Activated CD4-positive, alpha-beta T cell treated with anti-CD3 and anti-CD28 coated beads for 36 hours (primary cell): Measurements from ENCODE around the gene NUDT3. TPM values are rescaled to one million over a fixed set of nuclear protein-coding genes. Genes with fewer than 3 reads are reported as not detected.

Source experiments
- ATAC-seq: fragments of 200-7000 bp; cut with Tn5 transposase; one replicate; pipeline ENCODE4 v1.10.0; 2021; ENCODE audit warnings: mild to moderate bottlenecking, moderate library complexity
- CTCF ChIA-PET: fragments of 350-600 bp; sonication (Branson Sonifier 250); formaldehyde crosslinking; loops from one replicate; lab custom pipeline; 2021; ENCODE audit warnings: antibody characterized with exemption; lab: Charles Lee
- POLR2A ChIA-PET: fragments of 350-600 bp; sonication (Branson Sonifier 250); formaldehyde crosslinking; loops from one replicate; lab custom pipeline; 2021; ENCODE audit warnings: antibody characterized with exemption, inconsistent platforms; lab: Charles Lee
- DNase-seq: peaks from one replicate; pipeline ENCODE4 v3.0.0-alpha.2; 2020
- H3K27ac Mint-ChIP-seq: one replicate; pipeline ENCODE4 v1.8.0; 2021; ENCODE audit warnings: mixed read lengths
- H3K27me3 Mint-ChIP-seq: one replicate; pipeline ENCODE4 v1.8.0; 2021; ENCODE audit warnings: mixed read lengths
- H3K36me3 Mint-ChIP-seq: one replicate; pipeline ENCODE4 v1.8.0; 2021; ENCODE audit warnings: low read depth, mixed read lengths
- H3K4me1 Mint-ChIP-seq: one replicate; pipeline ENCODE4 v1.8.0; 2021; ENCODE audit warnings: mixed read lengths
- H3K4me3 Mint-ChIP-seq: one replicate; pipeline ENCODE4 v1.8.0; 2021; ENCODE audit warnings: mild to moderate bottlenecking, moderate library complexity, mixed read lengths
- H3K9me3 Mint-ChIP-seq: one replicate; pipeline ENCODE4 v1.8.0; 2021; ENCODE audit warnings: low read depth, mixed read lengths
- intact Hi-C, 2 experiments: fragments of 100-400 bp; cut with DNase I in 1 of 2; cut with micrococcal nuclease in 1 of 2; formaldehyde crosslinking; loops; one replicate each; pipeline versions ENCODE4 v1.14.2 to v1.15.1; 2022 to 2024; cut with DNase I, micrococcal nuclease
- total RNA-seq, 2 experiments: library from RNA; stranded (reverse); gene quantifications; one replicate each; pipeline ENCODE4 v1.2.3, GENCODE V29; 2021

NUDT3 gene
- total RNA-seq: 10 to 100 TPM; 13.3 to 13.6 TPM

- H3K36me3 Mint-ChIP-seq: peaks cover 5% of the 10 kb centered on the region
- intact Hi-C loops: loop anchor here (1.0 to 2.0 kb wide), 14 partner anchors 32 to 982 kb away; partner anchors contain the start of genes HMGA1 (in 2 of the 2), SMIM29 (in 2 of the 2), ANKS1A (in 1 of the 2) and BLTP3A (in 1 of the 2)
- peak within 1 kb of the TSS; percentile 95 for H3K27ac Mint-ChIP-seq
- ChIA-PET CTCF (interaction anchor here (0.7 to 1.1 kb wide), 2 partner anchors 22 to 747 kb away, joined by 3 read pairs; no protein-coding TSS in a partner anchor), POLR2A (interaction anchor here (1.1 kb wide), 1 partner anchor 210 kb away, joined by 3 read pairs; no protein-coding TSS in a partner anchor)
- H3K9me3 Mint-ChIP-seq: peaks cover 4% of the 10 kb centered on the region
- no peak within 1 kb of the TSS for H3K4me3 Mint-ChIP-seq
- no peaks in the 10 kb centered on the region for H3K27me3 Mint-ChIP-seq
- peak; percentile 92 for ATAC-seq
- DNase-seq: peak; percentile 96
- H3K4me1 Mint-ChIP-seq: peaks cover 21% of the 10 kb centered on the region
Observed at GRCh38 chr6:34392497-34393190, at the start of gene NUDT3. Gene NUDT3 (minus strand): TSS chr6:34392669. CDS start chr6:34392362, 307 bp downstream.

GRCh38 chr6:34441526-34441925, 49.1 kb upstream of the NUDT3 start:
- ChIA-PET CTCF (no interaction called here), POLR2A (no interaction called here)
- Mint-ChIP-seq H3K4me1 (no peaks in the 10 kb centered on the region), H3K4me3 (no peak overlapping the region), H3K36me3 (no peaks in the 10 kb centered on the region), H3K27ac (no peak overlapping the region), H3K27me3 (no peaks in the 10 kb centered on the region), H3K9me3 (peaks cover 2% of the 10 kb centered on the region)
- DNase-seq (no peak), ATAC-seq (no peak)
- intact Hi-C loops: no loop called here

- ATAC-seq (no peak), DNase-seq (no peak)
- intact Hi-C loops: no loop called here
- Mint-ChIP-seq H3K27ac (no peak overlapping the region), H3K27me3 (no peaks in the 10 kb centered on the region), H3K4me1 (no peaks in the 10 kb centered on the region), H3K36me3 (no peaks in the 10 kb centered on the region), H3K9me3 (peaks cover 2% of the 10 kb centered on the region), H3K4me3 (no peak overlapping the region)
- CTCF ChIA-PET: interaction anchor here (0.9 to 1.4 kb wide), 2 partner anchors 9 to 169 kb away, joined by 3 read pairs; no protein-coding TSS in a partner anchor
- POLR2A ChIA-PET: no interaction called here
Observed at GRCh38 chr6:34439442-34439841, 47.0 kb upstream of the NUDT3 start.

GRCh38 chr6:34438705-34439104, 46.2 kb upstream of the NUDT3 start:
- Mint-ChIP-seq H3K27ac (no peak overlapping the region), H3K36me3 (no peaks in the 10 kb centered on the region), H3K4me3 (no peak overlapping the region), H3K9me3 (peaks cover 2% of the 10 kb centered on the region), H3K27me3 (no peaks in the 10 kb centered on the region), H3K4me1 (no peaks in the 10 kb centered on the region)
- ChIA-PET CTCF (no interaction called here), POLR2A (no interaction called here)
- intact Hi-C loops: no loop called here
- peak; percentile 47 for ATAC-seq
- DNase-seq: no peak

GRCh38 chr6:34437644-34437970, 45.1 kb upstream of the NUDT3 start:
- H3K4me1 Mint-ChIP-seq: no peaks in the 10 kb centered on the region
- DNase-seq (no peak), ATAC-seq (no peak)
- no peaks in the 10 kb centered on the region for H3K27me3 Mint-ChIP-seq
- no peak overlapping the region for H3K27ac Mint-ChIP-seq
- ChIA-PET POLR2A (no interaction called here), CTCF (interaction anchor here (0.6 kb wide), 1 partner anchor 17 kb away, joined by 3 read pairs; no protein-coding TSS in a partner anchor)
- intact Hi-C loops: no loop called here
- no peak overlapping the region for H3K4me3 Mint-ChIP-seq
- H3K9me3 Mint-ChIP-seq: peaks cover 2% of the 10 kb centered on the region
- no peaks in the 10 kb centered on the region for H3K36me3 Mint-ChIP-seq

GRCh38 chr6:34436803-34437643, 44.6 kb upstream of the NUDT3 start:
- Mint-ChIP-seq H3K4me1 (no peaks in the 10 kb centered on the region), H3K27ac (no peak overlapping the region), H3K27me3 (no peaks in the 10 kb centered on the region), H3K9me3 (peaks cover 2% of the 10 kb centered on the region), H3K4me3 (no peak overlapping the region), H3K36me3 (no peaks in the 10 kb centered on the region)
- ChIA-PET CTCF (interaction anchor here (0.6 kb wide), 1 partner anchor 17 kb away, joined by 3 read pairs; no protein-coding TSS in a partner anchor), POLR2A (interaction anchor here (0.6 kb wide), 2 partner anchors 22 to 131 kb away, joined by 3 to 4 read pairs; no protein-coding TSS in a partner anchor)
- DNase-seq (no peak), ATAC-seq (no peak)
- intact Hi-C loops: no loop called here

- Mint-ChIP-seq H3K36me3 (no peaks in the 10 kb centered on the region), H3K4me1 (no peaks in the 10 kb centered on the region), H3K9me3 (peaks cover 2% of the 10 kb centered on the region), H3K4me3 (no peak overlapping the region), H3K27me3 (no peaks in the 10 kb centered on the region), H3K27ac (no peak overlapping the region)
- ATAC-seq (no peak), DNase-seq (no peak)
- intact Hi-C loops: no loop called here
- POLR2A ChIA-PET: no interaction called here
- CTCF ChIA-PET: no interaction called here
Observed at GRCh38 chr6:34435916-34436315, 43.4 kb upstream of the NUDT3 start.

- intact Hi-C loops: loop anchor here (1.0 to 5.0 kb wide), 13 partner anchors 33 to 834 kb away; partner anchors contain the start of genes NUDT3 (in 2 of the 2), SMIM29 (in 2 of the 2), ANKS1A (in 1 of the 2) and HMGA1 (in 1 of the 2)
- no peaks in the 10 kb centered on the region for H3K9me3 Mint-ChIP-seq
- H3K27me3 Mint-ChIP-seq: no peaks in the 10 kb centered on the region
- ChIA-PET POLR2A (interaction anchor here (0.6 to 2.3 kb wide), 4 partner anchors 9 to 176 kb away, joined by 3 to 18 read pairs (median 4); partner anchors contain the start of gene SMIM29), CTCF (interaction anchor here (0.5 to 1.7 kb wide), 6 partner anchors 11 to 322 kb away, joined by 3 to 9 read pairs (median 3); no protein-coding TSS in a partner anchor)
- H3K27ac Mint-ChIP-seq: peak within 1 kb of the TSS; percentile 99
- peak within 1 kb of the TSS; percentile 97 for H3K4me3 Mint-ChIP-seq
- peak; percentile 95 for DNase-seq
- peaks cover 35% of the 10 kb centered on the region for H3K4me1 Mint-ChIP-seq
- peaks cover 44% of the 10 kb centered on the region for H3K36me3 Mint-ChIP-seq
- peak; percentile 95 for ATAC-seq
Observed at GRCh38 chr6:34425498-34426410, 33.3 kb upstream of the NUDT3 start, which contains the start of gene RPS10. Gene RPS10 (minus strand): TSS chr6:34426069. CDS start chr6:34425221, 848 bp downstream.

GRCh38 chr6:34425132-34425497, 32.6 kb upstream of the NUDT3 start:
- ATAC-seq: no peak
- H3K36me3 Mint-ChIP-seq: peaks cover 49% of the 10 kb centered on the region

More at GRCh38 chr6:34425132-34425497, 32.6 kb upstream of the NUDT3 start:
- H3K4me1 Mint-ChIP-seq: peaks cover 35% of the 10 kb centered on the region
- intact Hi-C loops: loop anchor here (2.0 to 5.0 kb wide), 3 partner anchors 32 to 243 kb away; partner anchors contain the start of gene NUDT3 (in 1 of the 2)
- H3K4me3 Mint-ChIP-seq: peak overlapping the region; percentile 97
- H3K9me3 Mint-ChIP-seq: no peaks in the 10 kb centered on the region
- no peaks in the 10 kb centered on the region for H3K27me3 Mint-ChIP-seq
- CTCF ChIA-PET: interaction anchor here (0.8 to 1.7 kb wide), 2 partner anchors 10 to 184 kb away, joined by 4 to 9 read pairs; no protein-coding TSS in a partner anchor
- peak overlapping the region; percentile 99 for H3K27ac Mint-ChIP-seq
- POLR2A ChIA-PET: interaction anchor here (2.3 kb wide), 1 partner anchor 10 kb away, joined by 18 read pairs; no protein-coding TSS in a partner anchor
- peak; percentile 32 for DNase-seq
